NT2/D1 (cell line): Measurements from ENCODE around the gene ATXN1.

Experiments
- SUZ12 ChIP-seq: IDR thresholded peaks from 2 replicates; pipeline ENCODE4 v1.6.1; 2011; ENCODE audit not compliant: insufficient read length, insufficient read depth; ENCODE audit errors: extremely low read depth
- YY1 ChIP-seq: IDR thresholded peaks from 2 replicates; pipeline ENCODE4 v1.6.1; 2011; ENCODE audit not compliant: insufficient read length, insufficient read depth
- ZNF274 ChIP-seq: IDR thresholded peaks from 2 replicates; pipeline ENCODE4 v1.6.1; 2011; ENCODE audit warnings: mild to moderate bottlenecking, low read depth, low read length

- no peak for TF ChIP-seq YY1
- no peak for TF ChIP-seq ZNF274
- no peak for TF ChIP-seq SUZ12
Measured at GRCh38 chr6:16369989-16370388, 391.3 kb downstream of the ATXN1 start.
